Measurements from ENCODE around the gene NAT8.
"Not testable (repeated sequence)": the region's sequence is repeated elsewhere in the genome, so short reads cannot be mapped to it uniquely, and the experiment has no call there.

Gene NAT8, protein sequence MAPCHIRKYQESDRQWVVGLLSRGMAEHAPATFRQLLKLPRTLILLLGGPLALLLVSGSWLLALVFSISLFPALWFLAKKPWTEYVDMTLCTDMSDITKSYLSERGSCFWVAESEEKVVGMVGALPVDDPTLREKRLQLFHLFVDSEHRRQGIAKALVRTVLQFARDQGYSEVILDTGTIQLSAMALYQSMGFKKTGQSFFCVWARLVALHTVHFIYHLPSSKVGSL

DNA sequence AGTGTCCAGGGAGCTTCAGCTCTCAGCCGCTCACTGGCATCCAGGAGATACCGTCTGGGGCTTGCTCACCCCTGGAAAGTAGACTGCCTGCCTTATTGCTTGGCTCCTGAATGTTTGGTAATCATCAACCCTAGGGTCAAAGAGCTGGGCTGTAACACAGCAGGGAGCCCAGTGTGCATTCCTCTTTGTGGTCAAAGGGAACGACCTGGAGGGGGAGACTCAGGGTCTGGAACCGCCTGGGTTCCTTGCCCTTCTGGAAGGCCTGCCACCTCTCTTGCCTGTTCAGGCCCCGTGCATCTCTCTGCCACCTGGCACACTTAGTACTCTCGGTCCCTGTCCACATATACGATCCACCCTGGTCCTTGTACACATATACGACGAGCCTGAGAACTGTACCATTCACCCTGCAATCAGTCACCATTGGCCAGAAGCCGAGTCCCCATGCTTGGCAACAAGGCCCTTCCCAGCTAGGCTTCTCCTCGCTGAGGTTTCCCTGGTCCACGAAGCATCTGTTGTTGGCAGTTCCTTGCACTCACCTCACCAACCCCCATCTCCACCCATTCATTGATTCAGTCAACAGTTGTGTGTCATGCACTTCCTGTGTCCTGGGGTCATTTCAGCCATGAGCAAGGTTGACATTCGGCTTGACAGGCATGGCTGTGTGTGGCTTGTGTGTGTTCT lies at the start of gene NAT8:
Gene NAT8, minus strand, starts transcription at position 85 of the 681 bp plus-strand sequence. CDS start 794 bp downstream, outside the sequence.
- no peaks in the 10 kb centered on the region for H3K36me3 ChIP-seq
- H3K27me3 ChIP-seq (ENCODE audit: insufficient read depth, low read depth, severe bottlenecking), result peaks cover 5% of the 10 kb centered on the region
- TF ChIP-seq, protein P1, sequence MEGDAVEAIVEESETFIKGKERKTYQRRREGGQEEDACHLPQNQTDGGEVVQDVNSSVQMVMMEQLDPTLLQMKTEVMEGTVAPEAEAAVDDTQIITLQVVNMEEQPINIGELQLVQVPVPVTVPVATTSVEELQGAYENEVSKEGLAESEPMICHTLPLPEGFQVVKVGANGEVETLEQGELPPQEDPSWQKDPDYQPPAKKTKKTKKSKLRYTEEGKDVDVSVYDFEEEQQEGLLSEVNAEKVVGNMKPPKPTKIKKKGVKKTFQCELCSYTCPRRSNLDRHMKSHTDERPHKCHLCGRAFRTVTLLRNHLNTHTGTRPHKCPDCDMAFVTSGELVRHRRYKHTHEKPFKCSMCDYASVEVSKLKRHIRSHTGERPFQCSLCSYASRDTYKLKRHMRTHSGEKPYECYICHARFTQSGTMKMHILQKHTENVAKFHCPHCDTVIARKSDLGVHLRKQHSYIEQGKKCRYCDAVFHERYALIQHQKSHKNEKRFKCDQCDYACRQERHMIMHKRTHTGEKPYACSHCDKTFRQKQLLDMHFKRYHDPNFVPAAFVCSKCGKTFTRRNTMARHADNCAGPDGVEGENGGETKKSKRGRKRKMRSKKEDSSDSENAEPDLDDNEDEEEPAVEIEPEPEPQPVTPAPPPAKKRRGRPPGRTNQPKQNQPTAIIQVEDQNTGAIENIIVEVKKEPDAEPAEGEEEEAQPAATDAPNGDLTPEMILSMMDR (IDR thresholded peaks at IDR 0.05; ENCODE audit: low read depth, low read length), result no peak
- no peak within 1 kb of the TSS for H3K27ac ChIP-seq
- H3K9me3 ChIP-seq (ENCODE audit: severe bottlenecking), result peaks cover 17% of the 10 kb centered on the region
- no peak within 1 kb of the TSS for H3K4me3 ChIP-seq (ENCODE audit: low read depth, low read length)
- no peak for DNase-seq

DNA sequence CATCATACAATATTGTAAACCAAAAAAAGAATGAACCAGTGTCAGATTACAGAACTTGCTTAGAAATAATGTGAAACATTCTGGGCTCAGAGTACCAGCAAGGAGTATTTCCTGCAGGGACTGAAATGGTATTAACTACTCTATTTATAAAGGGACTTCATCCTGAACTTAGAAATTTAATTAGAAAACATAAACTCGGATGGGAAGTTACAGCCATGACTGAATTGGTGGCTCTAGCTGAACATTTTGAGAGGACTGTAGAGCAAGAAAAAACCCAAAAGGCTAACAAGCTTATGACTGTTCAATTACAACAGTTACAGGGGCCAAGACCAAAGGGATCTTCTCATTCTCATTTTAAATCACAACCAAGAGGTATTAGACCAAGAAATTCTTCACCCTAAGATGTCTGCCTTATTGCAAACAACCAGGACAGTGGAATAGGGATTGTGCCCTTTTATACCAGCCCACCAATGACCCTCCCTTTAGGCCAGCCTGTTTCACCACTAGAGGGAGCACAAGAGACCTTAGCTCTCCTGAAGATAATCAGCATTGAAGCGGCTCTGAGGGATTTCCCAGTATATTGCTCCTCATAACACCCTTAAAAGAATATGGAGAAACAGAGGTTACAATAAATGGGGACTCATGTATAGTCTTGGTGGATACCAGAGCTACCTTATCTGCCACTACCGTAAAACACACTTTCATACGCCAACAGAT lies 48.3 kb upstream of the NAT8 start:
- H3K4me3 ChIP-seq (ENCODE audit: low read depth, low read length); H3K27ac ChIP-seq; H3K36me3 ChIP-seq; H3K27me3 ChIP-seq (ENCODE audit: insufficient read depth, low read depth, severe bottlenecking); H3K9me3 ChIP-seq (ENCODE audit: severe bottlenecking): not testable (repeated sequence)
- TF ChIP-seq, protein P1 (IDR thresholded peaks at IDR 0.05; ENCODE audit: low read depth, low read length), result peak; percentile 61
- DNase-seq, result peak; percentile 69

DNA sequence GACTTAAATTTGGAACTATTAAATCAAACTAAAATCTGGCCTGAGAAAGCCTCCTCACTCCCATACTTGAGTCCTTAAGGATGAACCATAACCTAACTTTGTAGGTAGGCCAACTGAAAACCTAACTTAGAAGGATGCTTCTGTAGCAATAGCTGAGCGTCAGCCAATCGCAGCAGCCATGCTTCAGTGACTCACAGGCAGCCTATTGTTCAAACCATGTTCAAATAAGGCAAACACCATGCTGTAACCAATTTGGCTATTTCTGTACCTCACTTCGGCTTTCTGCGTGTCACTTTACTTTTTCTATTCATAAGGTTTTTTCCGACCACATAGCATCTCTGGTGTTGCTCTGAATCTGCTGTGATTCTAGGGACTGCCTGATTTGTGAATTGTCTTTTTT lies 46.3 kb upstream of the NAT8 start:
- H3K27ac ChIP-seq; H3K36me3 ChIP-seq; H3K9me3 ChIP-seq (ENCODE audit: severe bottlenecking); H3K27me3 ChIP-seq (ENCODE audit: insufficient read depth, low read depth, severe bottlenecking); H3K4me3 ChIP-seq (ENCODE audit: low read depth, low read length); DNase-seq: not testable (repeated sequence)

DNA sequence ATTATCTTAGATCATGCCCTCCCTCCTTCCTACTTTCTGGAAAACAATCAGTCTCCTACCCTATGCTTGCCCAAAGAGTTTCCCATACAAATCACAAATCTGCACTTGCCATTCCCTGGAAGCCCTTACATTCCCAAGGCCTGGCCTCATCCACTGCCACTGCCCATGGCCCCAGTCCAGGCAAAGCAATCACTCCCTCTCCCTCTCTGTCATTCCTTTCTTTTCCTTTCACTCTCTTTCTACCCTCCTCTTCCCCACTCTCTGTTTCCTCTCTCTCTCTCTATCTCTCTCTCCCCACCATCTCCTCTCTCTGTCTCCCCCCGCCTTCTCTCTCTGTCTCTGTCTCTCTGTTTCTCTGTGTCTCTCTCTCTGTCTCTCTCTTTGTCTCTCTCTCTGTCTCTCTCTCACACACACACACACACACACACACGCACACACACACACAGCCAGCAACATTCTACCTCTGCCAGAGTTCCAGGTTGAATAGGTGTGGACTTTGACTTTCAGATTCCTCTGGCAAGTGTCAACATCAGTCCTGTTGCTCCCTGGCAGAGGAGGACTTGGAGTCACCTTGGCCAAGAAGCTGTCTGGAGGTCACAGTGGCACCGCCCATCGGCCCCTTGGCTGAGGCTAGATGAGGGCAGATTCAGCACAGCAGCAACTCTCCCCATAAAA lies 43.7 kb upstream of the NAT8 start:
- TF ChIP-seq, protein P1 (IDR thresholded peaks at IDR 0.05; ENCODE audit: low read depth, low read length), result no peak
- no peak for DNase-seq
- H3K4me3 ChIP-seq (ENCODE audit: low read depth, low read length), result no peak overlapping the region

DNA sequence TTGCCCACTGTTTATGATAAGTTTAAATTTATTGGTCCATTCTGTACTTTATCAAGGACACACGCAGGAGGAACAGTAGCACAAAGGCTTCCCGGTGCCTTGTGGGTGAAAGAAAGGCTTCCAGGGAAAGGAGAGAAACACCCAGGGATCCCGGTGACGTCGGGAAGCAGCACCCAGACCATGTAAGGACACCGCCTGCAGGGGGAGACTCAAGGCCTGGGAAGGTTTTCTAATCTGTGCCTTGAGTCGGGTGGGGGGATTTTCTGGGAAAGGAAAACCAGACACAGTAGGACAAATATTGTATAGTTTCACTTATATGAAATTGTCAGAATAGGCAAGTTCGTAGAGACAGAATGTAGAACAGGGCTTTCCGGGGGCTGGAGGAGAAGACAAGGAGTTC lies 42.7 kb upstream of the NAT8 start:
- not testable (repeated sequence) for H3K9me3 ChIP-seq (ENCODE audit: severe bottlenecking); H3K27ac ChIP-seq; H3K4me3 ChIP-seq (ENCODE audit: low read depth, low read length); H3K27me3 ChIP-seq (ENCODE audit: insufficient read depth, low read depth, severe bottlenecking); H3K36me3 ChIP-seq
- peak; percentile 62 for DNase-seq

More for the DNA sequence above, 43.7 kb upstream of the NAT8 start:
- Histone ChIP-seq H3K27me3 (ENCODE audit: insufficient read depth, low read depth, severe bottlenecking) (no peaks in the 10 kb centered on the region), H3K9me3 (ENCODE audit: severe bottlenecking) (no peaks in the 10 kb centered on the region), H3K36me3 (no peaks in the 10 kb centered on the region), H3K27ac (no peak overlapping the region)

DNA sequence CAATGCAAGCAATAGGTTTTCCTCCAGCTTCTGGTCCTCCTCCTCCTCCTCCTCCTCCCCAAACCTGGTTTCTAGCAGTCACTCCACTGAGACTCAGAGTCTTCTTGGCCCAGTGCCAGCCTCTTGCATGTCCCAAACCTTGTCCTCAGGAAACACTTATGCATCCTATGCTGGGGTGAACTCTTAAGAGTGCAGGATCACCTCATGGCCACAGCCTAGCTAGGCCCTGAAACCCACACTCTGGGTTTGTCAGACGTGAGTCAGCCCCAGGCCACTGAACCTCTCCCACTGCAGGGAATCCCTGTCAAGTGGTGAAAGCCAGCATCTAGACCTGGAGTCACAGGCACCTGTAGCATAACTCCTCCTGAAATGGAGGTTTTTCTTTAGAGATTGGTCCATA lies 42.1 kb upstream of the NAT8 start:
- H3K27ac ChIP-seq; H3K4me3 ChIP-seq (ENCODE audit: low read depth, low read length); H3K27me3 ChIP-seq (ENCODE audit: insufficient read depth, low read depth, severe bottlenecking); H3K36me3 ChIP-seq; DNase-seq; H3K9me3 ChIP-seq (ENCODE audit: severe bottlenecking): not testable (repeated sequence)

DNA sequence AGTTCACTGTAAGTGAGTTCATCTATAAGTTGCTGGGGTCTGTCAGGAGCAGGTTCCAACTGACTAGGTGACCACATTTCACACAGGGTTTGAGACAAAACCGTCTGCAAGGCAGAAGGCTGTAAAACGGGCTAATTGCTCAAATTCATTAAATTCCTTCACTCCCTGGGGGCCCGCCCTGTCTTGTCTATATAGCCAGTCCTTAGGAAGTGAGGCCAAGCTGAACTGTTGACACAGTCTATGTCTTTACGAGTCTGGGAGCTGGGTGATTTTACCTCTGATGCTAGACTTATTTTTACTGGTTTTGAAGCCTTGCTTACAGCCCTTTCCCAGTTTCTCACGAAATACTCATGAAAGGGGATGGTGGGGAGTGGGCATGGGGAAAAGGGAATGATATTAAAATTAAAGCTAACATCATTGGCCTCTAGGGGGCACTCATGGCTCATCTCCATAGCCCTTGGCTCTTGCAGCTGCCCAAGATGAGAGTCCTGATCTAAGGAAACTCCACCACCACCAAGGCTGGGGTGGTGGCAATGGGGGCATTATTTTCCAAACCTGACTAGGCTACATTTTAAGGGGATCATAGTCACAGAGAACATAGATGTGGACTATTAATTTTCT lies 37.8 kb upstream of the NAT8 start:
- H3K27me3 ChIP-seq (ENCODE audit: insufficient read depth, low read depth, severe bottlenecking); H3K27ac ChIP-seq; H3K9me3 ChIP-seq (ENCODE audit: severe bottlenecking); H3K4me3 ChIP-seq (ENCODE audit: low read depth, low read length); H3K36me3 ChIP-seq: not testable (repeated sequence)
- peak; percentile 51 for DNase-seq
- TF ChIP-seq, protein P1 (IDR thresholded peaks at IDR 0.05; ENCODE audit: low read depth, low read length), result peak; percentile 67

DNA sequence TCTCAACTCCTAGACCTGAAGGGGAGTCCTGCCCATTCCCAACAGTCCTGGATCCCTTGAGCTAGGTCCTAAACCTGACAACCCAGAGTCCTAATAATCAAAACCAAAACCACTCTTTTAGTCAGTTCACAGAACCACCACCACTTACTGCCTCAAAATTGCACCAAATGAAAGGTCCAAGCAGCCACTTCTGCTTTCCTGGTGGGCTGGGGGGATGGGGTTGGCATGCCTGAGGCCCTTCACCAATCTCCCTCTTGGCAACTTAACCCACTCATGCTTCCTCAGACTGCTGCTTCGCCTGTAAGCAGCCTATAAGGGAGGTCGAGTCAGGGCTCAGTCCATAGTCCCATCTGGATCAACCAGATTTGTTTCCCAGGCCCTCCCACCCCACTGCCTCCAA lies 37.0 kb upstream of the NAT8 start:
- not testable (repeated sequence) for H3K9me3 ChIP-seq (ENCODE audit: severe bottlenecking); H3K36me3 ChIP-seq; H3K4me3 ChIP-seq (ENCODE audit: low read depth, low read length); DNase-seq; H3K27me3 ChIP-seq (ENCODE audit: insufficient read depth, low read depth, severe bottlenecking); H3K27ac ChIP-seq

DNA sequence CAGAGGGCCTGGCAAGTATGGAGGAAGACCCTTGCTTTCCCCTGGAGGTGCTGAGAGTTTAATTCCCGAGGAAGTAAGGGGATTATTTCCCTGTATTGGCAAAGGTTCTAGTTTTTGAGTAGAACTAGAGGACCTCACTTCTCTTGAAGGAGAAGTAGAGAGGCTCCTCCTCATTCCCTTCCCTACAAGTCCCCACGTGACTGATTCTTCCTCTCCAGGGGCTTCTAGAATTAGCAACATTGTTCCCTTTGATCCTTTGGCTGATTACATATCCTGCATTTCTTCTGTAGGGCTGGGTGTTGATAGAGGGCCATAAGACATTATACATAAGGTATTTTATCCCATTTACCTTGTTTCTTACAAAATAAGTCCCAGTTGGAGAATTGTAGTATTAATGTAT lies 35.8 kb upstream of the NAT8 start:
- not testable (repeated sequence) for H3K27me3 ChIP-seq (ENCODE audit: insufficient read depth, low read depth, severe bottlenecking); DNase-seq; H3K27ac ChIP-seq; H3K4me3 ChIP-seq (ENCODE audit: low read depth, low read length); H3K36me3 ChIP-seq; H3K9me3 ChIP-seq (ENCODE audit: severe bottlenecking)
